ENCODE results near the gene CMA1.
"Not testable (repeated sequence)": the region's sequence is repeated elsewhere in the genome, so short reads cannot be mapped to it uniquely, and the experiment has no call there.

CMA1 gene

GRCh38 chr14:24518851-24519250 lies 10.8 kb upstream of the CMA1 start:
- Histone ChIP-seq H3K4me3 (ENCODE audit: low read depth, low read length) (no peak overlapping the region), H3K27me3 (ENCODE audit: insufficient read depth, low read depth, severe bottlenecking) (peaks cover 30% of the 10 kb centered on the region), H3K36me3 (no peaks in the 10 kb centered on the region), H3K9me3 (ENCODE audit: severe bottlenecking) (no peaks in the 10 kb centered on the region), H3K27ac (no peak overlapping the region)
- no peak for TF ChIP-seq CTCF (IDR thresholded peaks at IDR 0.05; ENCODE audit: low read depth, low read length)
- DNase-seq, result no peak

- Histone ChIP-seq H3K9me3 (ENCODE audit: severe bottlenecking) (no peaks in the 10 kb centered on the region), H3K27ac (no peak overlapping the region)
- TF ChIP-seq CTCF (IDR thresholded peaks at IDR 0.05; ENCODE audit: low read depth, low read length), result no peak
These were observed 6.1 kb upstream of the CMA1 start for GRCh38 chr14:24514209-24514608.

GRCh38 chr14:24513009-24513408 lies 4.9 kb upstream of the CMA1 start:
- Histone ChIP-seq H3K27me3 (ENCODE audit: insufficient read depth, low read depth, severe bottlenecking) (peaks cover 38% of the 10 kb centered on the region), H3K27ac (no peak overlapping the region), H3K9me3 (ENCODE audit: severe bottlenecking) (no peaks in the 10 kb centered on the region), H3K4me3 (ENCODE audit: low read depth, low read length) (no peak overlapping the region), H3K36me3 (no peaks in the 10 kb centered on the region)
- no peak for TF ChIP-seq CTCF (IDR thresholded peaks at IDR 0.05; ENCODE audit: low read depth, low read length)
- DNase-seq, result no peak

More at GRCh38 chr14:24514209-24514608, 6.1 kb upstream of the CMA1 start:
- no peak overlapping the region for H3K4me3 ChIP-seq (ENCODE audit: low read depth, low read length)
- no peak for DNase-seq
- H3K36me3 ChIP-seq, result no peaks in the 10 kb centered on the region
- peaks cover 38% of the 10 kb centered on the region for H3K27me3 ChIP-seq (ENCODE audit: insufficient read depth, low read depth, severe bottlenecking)

- Histone ChIP-seq H3K36me3 (no peaks in the 10 kb centered on the region), H3K27me3 (ENCODE audit: insufficient read depth, low read depth, severe bottlenecking) (peaks cover 54% of the 10 kb centered on the region), H3K27ac (no peak overlapping the region), H3K9me3 (ENCODE audit: severe bottlenecking) (no peaks in the 10 kb centered on the region), H3K4me3 (ENCODE audit: low read depth, low read length) (no peak overlapping the region)
- no peak for DNase-seq
- TF ChIP-seq CTCF (IDR thresholded peaks at IDR 0.05; ENCODE audit: low read depth, low read length), result no peak
These were observed 1.6 kb downstream of the CMA1 start for GRCh38 chr14:24506443-24506842.

GRCh38 chr14:24504425-24504950 lies 3.6 kb downstream of the CMA1 start:
- Histone ChIP-seq H3K4me3 (ENCODE audit: low read depth, low read length) (no peak overlapping the region), H3K27me3 (ENCODE audit: insufficient read depth, low read depth, severe bottlenecking) (peaks cover 61% of the 10 kb centered on the region), H3K9me3 (ENCODE audit: severe bottlenecking) (no peaks in the 10 kb centered on the region), H3K36me3 (no peaks in the 10 kb centered on the region), H3K27ac (no peak overlapping the region)
- no peak for TF ChIP-seq CTCF (IDR thresholded peaks at IDR 0.05; ENCODE audit: low read depth, low read length)
- no peak for DNase-seq

- H3K36me3 ChIP-seq; DNase-seq; H3K9me3 ChIP-seq (ENCODE audit: severe bottlenecking): not testable (repeated sequence)
These were observed 16.3 kb downstream of the CMA1 start for GRCh38 chr14:24491586-24492408.

More at GRCh38 chr14:24491586-24492408, 16.3 kb downstream of the CMA1 start:
- not testable (repeated sequence) for H3K27ac ChIP-seq; H3K4me3 ChIP-seq (ENCODE audit: low read depth, low read length)
- peaks cover 20% of the 10 kb centered on the region for H3K27me3 ChIP-seq (ENCODE audit: insufficient read depth, low read depth, severe bottlenecking)

Data from WERI-Rb-1 (cell line).